Measurements from ENCODE around the gene C6orf52. TPM values are rescaled to one million over a fixed set of nuclear protein-coding genes. Genes with fewer than 3 reads are reported as not detected.

The C6orf52 gene
- total and polyA plus RNA-seq, 9 donors: 0.59 to 2.6 (median 1.5) TPM; not detected in 4

DNA sequence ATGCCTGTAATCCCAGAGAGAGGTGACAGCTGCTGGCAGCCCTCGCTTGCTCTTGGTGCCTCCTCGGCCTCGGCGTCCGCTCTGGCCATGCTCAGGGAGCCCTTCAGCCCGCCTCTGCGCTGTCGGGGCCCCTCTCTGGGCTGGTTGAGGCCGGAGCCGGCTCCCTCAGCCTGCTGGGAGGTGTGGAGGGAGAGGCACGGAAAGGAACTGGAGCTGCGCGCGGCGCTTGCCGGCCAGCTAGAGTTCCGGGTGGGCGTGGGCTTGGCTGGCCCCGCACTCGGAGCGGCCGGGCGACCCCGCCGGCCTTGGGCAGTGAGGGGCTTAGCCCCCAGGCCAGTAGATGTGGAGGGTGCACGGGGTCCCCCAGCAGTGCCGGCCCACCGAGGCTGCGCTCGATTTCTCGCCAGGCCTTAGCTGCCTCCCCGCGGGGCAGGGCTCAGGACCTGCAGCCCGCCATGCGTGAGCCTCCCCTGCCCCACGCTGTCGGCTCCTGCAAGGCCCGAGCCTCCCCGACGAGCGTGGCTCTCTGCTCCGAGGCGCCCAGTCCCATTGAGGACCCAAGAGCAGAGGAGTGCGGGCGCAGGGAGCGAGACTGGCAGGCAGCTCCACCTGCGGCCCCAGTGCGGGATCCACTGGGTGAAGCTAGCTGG, 34.6 kb downstream of the C6orf52 start:
- Histone ChIP-seq H3K4me3 (no peak overlapping the region), H3K27ac (no peak overlapping the region), H3K36me3 (no peaks in the 10 kb centered on the region), H3K4me1 (ENCODE audit: insufficient read depth) (no peaks in the 10 kb centered on the region), H3K27me3 (no peaks in the 10 kb centered on the region), H3K9me3 (no peaks in the 10 kb centered on the region)
- peak in 1 of 5 donors; percentile 11 for DNase-seq
- intact Hi-C loops (cut with DNase I): no loop called here
- whole genome bisulfite sequencing, 3 donors: 75 to 83% (median 79%) methylated on average over 42 to 48 of the region's 48 CpGs
- TF ChIP-seq EP300 (IDR thresholded peaks at IDR 0.05) (no peak), POLR2A (IDR thresholded peaks at IDR 0.05) (no peak)
- TF ChIP-seq, protein P1, sequence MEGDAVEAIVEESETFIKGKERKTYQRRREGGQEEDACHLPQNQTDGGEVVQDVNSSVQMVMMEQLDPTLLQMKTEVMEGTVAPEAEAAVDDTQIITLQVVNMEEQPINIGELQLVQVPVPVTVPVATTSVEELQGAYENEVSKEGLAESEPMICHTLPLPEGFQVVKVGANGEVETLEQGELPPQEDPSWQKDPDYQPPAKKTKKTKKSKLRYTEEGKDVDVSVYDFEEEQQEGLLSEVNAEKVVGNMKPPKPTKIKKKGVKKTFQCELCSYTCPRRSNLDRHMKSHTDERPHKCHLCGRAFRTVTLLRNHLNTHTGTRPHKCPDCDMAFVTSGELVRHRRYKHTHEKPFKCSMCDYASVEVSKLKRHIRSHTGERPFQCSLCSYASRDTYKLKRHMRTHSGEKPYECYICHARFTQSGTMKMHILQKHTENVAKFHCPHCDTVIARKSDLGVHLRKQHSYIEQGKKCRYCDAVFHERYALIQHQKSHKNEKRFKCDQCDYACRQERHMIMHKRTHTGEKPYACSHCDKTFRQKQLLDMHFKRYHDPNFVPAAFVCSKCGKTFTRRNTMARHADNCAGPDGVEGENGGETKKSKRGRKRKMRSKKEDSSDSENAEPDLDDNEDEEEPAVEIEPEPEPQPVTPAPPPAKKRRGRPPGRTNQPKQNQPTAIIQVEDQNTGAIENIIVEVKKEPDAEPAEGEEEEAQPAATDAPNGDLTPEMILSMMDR (IDR thresholded peaks at IDR 0.05): no peak

DNA sequence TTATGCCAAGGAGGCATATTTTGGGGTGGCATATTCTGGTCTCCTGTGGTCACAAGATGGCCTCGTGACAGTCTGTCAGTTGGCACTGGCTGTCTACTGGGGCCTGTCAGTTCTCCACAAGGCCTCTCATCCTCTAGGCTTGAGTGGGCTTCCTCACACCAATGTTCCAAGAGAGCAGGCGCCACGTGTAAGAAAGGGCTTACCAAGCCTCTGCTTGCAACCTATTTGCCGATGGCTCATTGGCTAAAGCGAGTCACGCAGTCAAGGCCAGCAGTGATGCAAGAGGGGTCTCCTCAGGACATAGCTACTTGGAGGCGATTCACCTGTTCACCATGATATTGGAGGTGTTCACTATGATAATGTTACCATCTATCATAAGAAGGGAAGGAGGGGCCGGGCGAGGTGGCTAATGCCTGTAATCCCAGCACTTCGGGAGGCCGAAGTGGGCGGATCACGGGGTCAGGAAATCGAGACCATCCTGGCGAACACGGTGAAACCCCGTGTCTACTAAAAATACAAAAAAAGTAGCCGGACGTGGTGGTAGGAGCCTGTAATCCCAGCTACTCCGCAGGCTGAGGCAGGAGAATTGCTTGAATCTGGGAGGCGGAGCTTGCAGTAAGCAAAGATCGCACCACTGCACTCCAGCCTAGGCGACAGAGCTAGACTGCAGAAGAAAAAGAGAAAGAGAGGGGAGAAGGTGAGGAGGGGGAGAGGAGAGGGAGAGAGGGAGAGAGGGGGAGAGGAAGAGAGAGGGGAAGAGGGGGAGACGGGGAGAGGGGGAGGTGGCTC, 35.3 kb downstream of the C6orf52 start:
- intact Hi-C loops (cut with DNase I): no loop called here
- Histone ChIP-seq H3K27me3 (no peaks in the 10 kb centered on the region), H3K4me3 (no peak overlapping the region), H3K9me3 (no peaks in the 10 kb centered on the region), H3K36me3 (no peaks in the 10 kb centered on the region), H3K4me1 (ENCODE audit: insufficient read depth) (no peaks in the 10 kb centered on the region), H3K27ac (no peak overlapping the region)
- 83 to 90% (median 84%) methylated on average over 24 of the region's 24 CpGs for WGBS, 3 donors
- TF ChIP-seq POLR2A (IDR thresholded peaks at IDR 0.05): no peak
- TF ChIP-seq, protein P1 (IDR thresholded peaks at IDR 0.05): no peak
- TF ChIP-seq EP300 (IDR thresholded peaks at IDR 0.05): no peak
- DNase-seq: no peak

DNA sequence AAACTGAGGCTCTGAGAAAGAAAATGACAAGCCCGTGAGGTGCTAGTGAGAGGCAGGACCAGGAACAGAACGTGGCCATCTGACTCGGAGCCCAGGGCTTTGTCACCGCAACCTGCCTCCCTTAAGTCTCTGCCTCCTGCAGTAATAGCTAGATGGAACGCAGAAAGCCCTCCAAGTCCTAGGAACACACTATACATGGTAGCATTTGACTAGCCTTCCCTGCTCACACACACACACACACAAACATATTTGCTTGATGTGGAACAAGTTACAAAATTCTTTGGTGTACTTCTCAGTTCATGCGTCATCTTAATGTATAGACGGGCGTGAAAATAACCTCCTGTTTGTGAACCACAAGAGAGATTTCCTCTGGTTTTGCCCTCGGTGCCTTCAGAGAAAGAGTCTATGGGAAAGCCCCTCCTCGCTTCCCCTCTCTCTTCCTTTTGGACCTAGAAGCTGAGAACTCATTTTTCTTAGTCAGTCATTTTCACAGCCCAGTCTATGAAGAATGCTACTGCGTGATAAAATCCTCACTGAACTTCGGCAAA, 38.8 kb downstream of the C6orf52 start:
- no peaks in the 10 kb centered on the region for H3K36me3 ChIP-seq
- H3K4me3 ChIP-seq: no peak overlapping the region
- no peak overlapping the region for H3K27ac ChIP-seq
- no peak for TF ChIP-seq EP300 (IDR thresholded peaks at IDR 0.05)
- no peak for TF ChIP-seq POLR2A (IDR thresholded peaks at IDR 0.05)
- TF ChIP-seq, protein P1 (IDR thresholded peaks at IDR 0.05): no peak
- H3K4me1 ChIP-seq (ENCODE audit: insufficient read depth): no peaks in the 10 kb centered on the region
- intact Hi-C loops (cut with DNase I): no loop called here
- 78 to 81% (median 79%) methylated on average over 12 of the region's 12 CpGs for WGBS, 3 donors
- H3K27me3 ChIP-seq: no peaks in the 10 kb centered on the region
- no peak for DNase-seq
- H3K9me3 ChIP-seq: no peaks in the 10 kb centered on the region

DNA sequence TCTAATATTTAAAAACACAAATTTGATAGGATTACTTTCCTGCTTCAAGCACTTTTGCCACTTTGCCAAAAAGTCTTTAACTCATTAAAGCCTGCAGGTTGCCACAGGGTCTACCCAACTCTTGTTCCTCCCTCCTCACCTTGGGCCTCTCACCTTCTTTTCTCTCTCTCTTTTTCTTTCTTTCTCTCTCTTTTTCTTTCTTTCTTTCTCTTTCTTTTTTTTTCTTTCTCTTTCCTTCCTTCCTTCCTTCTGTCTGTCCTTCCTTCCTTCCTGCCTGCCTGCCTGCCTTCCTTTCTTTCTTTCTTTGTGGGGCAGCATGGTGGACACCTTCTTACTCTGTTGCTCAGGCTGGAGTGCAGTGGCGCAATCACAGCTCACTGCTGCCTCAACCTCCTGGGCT, 50.2 kb downstream of the C6orf52 start:
- Histone ChIP-seq H3K4me1 (ENCODE audit: insufficient read depth) (no peaks in the 10 kb centered on the region), H3K27ac (no peak overlapping the region), H3K36me3 (no peaks in the 10 kb centered on the region), H3K27me3 (no peaks in the 10 kb centered on the region), H3K4me3 (no peak overlapping the region), H3K9me3 (no peaks in the 10 kb centered on the region)
- TF ChIP-seq, protein P1 (IDR thresholded peaks at IDR 0.05): no peak
- TF ChIP-seq EP300 (IDR thresholded peaks at IDR 0.05) (no peak), POLR2A (IDR thresholded peaks at IDR 0.05) (no peak)
- intact Hi-C loops (cut with DNase I): no loop called here
- no peak for DNase-seq
- 90 to 95% (median 92%) methylated on average over 1 of the region's 1 CpG for WGBS, 3 donors

All from ovary (tissue), 9 donors.